Neural cell (in vitro differentiated cells): ENCODE results near the gene RABEPK. TPM values are rescaled to one million over a fixed set of nuclear protein-coding genes. Genes with fewer than 3 reads are reported as not detected.

Source experiments
- H2AFZ ChIP-seq: fragments of 200-600, 300-800 bp; sonication (generic), shearing (Covaris generic); 2 replicates; pipeline ENCODE4 v1.6.0; 2014; ENCODE audit warnings: low read depth, mild to moderate bottlenecking, antibody characterized with exemption, low read length, moderate library complexity
- H3F3A ChIP-seq: fragments of 200-600 bp; shearing (Covaris generic); 2 replicates; pipeline ENCODE4 v1.6.1; 2016; ENCODE audit warnings: mild to moderate bottlenecking, moderate library complexity, mixed read lengths, antibody characterized with exemption, low read length; ENCODE audit not compliant: insufficient read depth, poor library complexity, severe bottlenecking
- H3K27ac ChIP-seq: fragments of 200-600, 300-800 bp; sonication (generic), shearing (Covaris generic); 2 replicates; pipeline ENCODE4 v1.5.1; 2014; ENCODE audit warnings: mild to moderate bottlenecking, low read length, moderate library complexity
- H3K27me3 ChIP-seq: fragments of 300-800, 200-600 bp; sonication (generic), shearing (Covaris generic); 2 replicates; pipeline ENCODE4 v1.6.0; 2014; ENCODE audit warnings: mild to moderate bottlenecking, low read depth, low read length, moderate library complexity; ENCODE audit not compliant: insufficient read depth
- H3K36me3 ChIP-seq: fragments of 300-800, 200-600 bp; sonication (generic), shearing (Covaris generic); 2 replicates; pipeline ENCODE4 v1.5.1; 2014; ENCODE audit warnings: mild to moderate bottlenecking, antibody characterized with exemption, low read length, moderate library complexity; ENCODE audit not compliant: insufficient read depth
- H3K4me2 ChIP-seq: fragments of 300-800, 200-600 bp; sonication (generic), shearing (Covaris generic); 2 replicates; pipeline ENCODE4 v1.6.0; 2014; ENCODE audit warnings: mild to moderate bottlenecking, low read length
- H3K4me3 ChIP-seq: fragments of 300-800, 200-600 bp; sonication (generic), shearing (Covaris generic); 2 replicates; pipeline ENCODE4 v1.5.1; 2014; ENCODE audit warnings: mild to moderate bottlenecking, low read length, moderate library complexity
- H3K79me2 ChIP-seq: fragments of 200-600 bp; shearing (Covaris generic); replicated peaks from 2 replicates; pipeline ENCODE4 v1.6.0; 2014; ENCODE audit warnings: mild to moderate bottlenecking, low read length, moderate library complexity; ENCODE audit not compliant: insufficient read depth
- H3K9ac ChIP-seq: fragments of 300-800, 200-600 bp; sonication (generic), shearing (Covaris generic); 2 replicates; pipeline ENCODE4 v1.6.1; 2016; ENCODE audit warnings: mild to moderate bottlenecking, low read length, mixed read lengths
- H3K9me2 ChIP-seq: fragments of 200-600 bp; shearing (Covaris generic); 2 replicates; pipeline ENCODE4 v1.6.1; 2016; ENCODE audit warnings: mild to moderate bottlenecking, low read length, mixed read lengths; ENCODE audit not compliant: insufficient read depth
- H3K9me3 ChIP-seq: fragments of 200-600, 300-800 bp; sonication (generic), shearing (Covaris generic); 2 replicates; pipeline ENCODE4 v1.6.1; 2016; ENCODE audit warnings: mild to moderate bottlenecking, mixed run types, low read length, moderate library complexity, mixed read lengths
- H4K20me1 ChIP-seq: fragments of 200-600 bp; shearing (Covaris generic); 2 replicates; pipeline ENCODE4 v1.6.1; 2016; ENCODE audit warnings: mild to moderate bottlenecking, mixed run types; ENCODE audit not compliant: insufficient read depth
- CTCF ChIP-seq: fragments of 450-650 bp; IDR thresholded peaks from 2 replicates; pipeline ENCODE4 v1.5.1; 2014; ENCODE audit warnings: antibody characterized with exemption, mild to moderate bottlenecking, moderate library complexity; ENCODE audit not compliant: poor library complexity, severe bottlenecking
- EP300 ChIP-seq: fragments of 450-650 bp; conservative IDR thresholded peaks from 2 replicates; pipeline ENCODE4 v1.6.1; 2014; ENCODE audit warnings: antibody characterized with exemption, mild to moderate bottlenecking, moderate library complexity; ENCODE audit not compliant: poor library complexity, severe bottlenecking
- EZH2 ChIP-seq: fragments of 200-600, 300-800 bp; shearing (Covaris generic), sonication (generic); IDR thresholded peaks from 2 replicates; pipeline ENCODE4 v1.6.1; 2014; ENCODE audit warnings: antibody characterized with exemption, low read length, borderline replicate concordance, mild to moderate bottlenecking; ENCODE audit not compliant: insufficient read depth, poor library complexity, severe bottlenecking
- MXI1 ChIP-seq: fragments of 450-650 bp; conservative IDR thresholded peaks from 2 replicates; pipeline ENCODE4 v1.6.1; 2014; ENCODE audit warnings: antibody characterized with exemption, mild to moderate bottlenecking; ENCODE audit not compliant: poor library complexity, severe bottlenecking
- POLR2AphosphoS5 ChIP-seq: IDR thresholded peaks from 2 replicates; pipeline ENCODE4 v1.6.1; 2012
- RAD21 ChIP-seq: fragments of 450-650 bp; conservative IDR thresholded peaks from 2 replicates; pipeline ENCODE4 v1.6.1; 2014; ENCODE audit warnings: antibody characterized with exemption, mild to moderate bottlenecking, moderate library complexity
- REST ChIP-seq: IDR thresholded peaks from 2 replicates; pipeline ENCODE4 v1.6.1; 2012; ENCODE audit warnings: borderline replicate concordance
- SMC3 ChIP-seq: fragments of 450-650 bp; conservative IDR thresholded peaks from 2 replicates; pipeline ENCODE4 v1.6.1; 2014; ENCODE audit warnings: antibody characterized with exemption, mild to moderate bottlenecking, moderate library complexity; ENCODE audit not compliant: poor library complexity
- TAF1 ChIP-seq: IDR thresholded peaks from 2 replicates; pipeline ENCODE4 v1.6.1; 2012; ENCODE audit warnings: low read depth
- polyA plus RNA-seq: library from polyadenylated mRNA; depleted of rRNA; stranded (reverse); fragments of >200 nt; gene quantifications from 2 replicates; pipeline ENCODE4 v1.2.3, GENCODE V29; 2014

Gene RABEPK
- polyA plus RNA-seq, 1 donor from 2014 or later = 58.2 TPM

GRCh38 chr9:125260561-125260960, 60.2 kb downstream of the RABEPK start:
- Histone ChIP-seq H3K9ac (no peak overlapping the region), H4K20me1 (no peaks in the 10 kb centered on the region), H3K9me2 (no peaks in the 10 kb centered on the region), H3K79me2 (peaks cover 31% of the 10 kb centered on the region), H2AFZ (no peak overlapping the region), H3K36me3 (no peaks in the 10 kb centered on the region), H3K4me3 (no peak overlapping the region), H3K4me2 (no peak overlapping the region), H3K27ac (no peak overlapping the region), H3K9me3 (no peaks in the 10 kb centered on the region), H3K27me3 (no peaks in the 10 kb centered on the region), H3F3A (no peaks in the 10 kb centered on the region)
- no peak for TF ChIP-seq SMC3
- TF ChIP-seq REST = no peak
- no peak for TF ChIP-seq RAD21
- no peak for TF ChIP-seq POLR2AphosphoS5
- no peak for TF ChIP-seq MXI1
- no peak for TF ChIP-seq TAF1
- no peak for TF ChIP-seq EZH2
- no peak for TF ChIP-seq CTCF
- TF ChIP-seq EP300 = no peak

GRCh38 chr9:125261501-125262293, 61.4 kb downstream of the RABEPK start, which contains the start of gene GAPVD1:
Gene GAPVD1, plus strand, starts transcription at chr9:125261826. Its CDS starts 37,096 bp downstream, at chr9:125298922.
- peak within 1 kb of the TSS; percentile 88 for H3K4me2 ChIP-seq
- H3K9me2 ChIP-seq = no peaks in the 10 kb centered on the region
- H4K20me1 ChIP-seq = no peaks in the 10 kb centered on the region
- H3K27ac ChIP-seq = peak within 1 kb of the TSS; percentile 84
- H2AFZ ChIP-seq = peak within 1 kb of the TSS; percentile 87
- no peaks in the 10 kb centered on the region for H3K36me3 ChIP-seq
- no peaks in the 10 kb centered on the region for H3K9me3 ChIP-seq
- H3F3A ChIP-seq = no peaks in the 10 kb centered on the region
- peak within 1 kb of the TSS; percentile 96 for H3K9ac ChIP-seq
- TF ChIP-seq EP300 (no peak), CTCF (peak; percentile 83), TAF1 (peak; percentile 73), EZH2 (no peak), REST (no peak), POLR2AphosphoS5 (peak; percentile 95), MXI1 (peak; percentile 64), RAD21 (peak; percentile 13), SMC3 (no peak)
- H3K79me2 ChIP-seq = peaks cover 31% of the 10 kb centered on the region
- H3K4me3 ChIP-seq = peak within 1 kb of the TSS; percentile 100
- H3K27me3 ChIP-seq = no peaks in the 10 kb centered on the region
